ENCODE results near the gene MYT1.

- no peak for TF ChIP-seq CTCF (conservative IDR thresholded peaks at IDR 0.05)
- no peak for TF ChIP-seq EZH2 (IDR thresholded peaks at IDR 0.05; ENCODE audit: low read depth)
Measured at GRCh38 chr20:64244870-64245603, 80.8 kb downstream of the MYT1 start.

All from PC-9 (cell line).